Measurements from ENCODE around the gene LRRIQ1. TPM values are rescaled to one million over a fixed set of nuclear protein-coding genes. Genes with fewer than 3 reads are reported as not detected.
A peak's percentile ranks its signal among the peaks of the same experiment; 100 is the strongest.

Gene LRRIQ1
- total and polyA plus RNA-seq, 2 of the 8 experiments (the other 6 are each of a cell fraction or from before 2014, with no cell fraction given) = 0.24 to 0.76 TPM

DNA sequence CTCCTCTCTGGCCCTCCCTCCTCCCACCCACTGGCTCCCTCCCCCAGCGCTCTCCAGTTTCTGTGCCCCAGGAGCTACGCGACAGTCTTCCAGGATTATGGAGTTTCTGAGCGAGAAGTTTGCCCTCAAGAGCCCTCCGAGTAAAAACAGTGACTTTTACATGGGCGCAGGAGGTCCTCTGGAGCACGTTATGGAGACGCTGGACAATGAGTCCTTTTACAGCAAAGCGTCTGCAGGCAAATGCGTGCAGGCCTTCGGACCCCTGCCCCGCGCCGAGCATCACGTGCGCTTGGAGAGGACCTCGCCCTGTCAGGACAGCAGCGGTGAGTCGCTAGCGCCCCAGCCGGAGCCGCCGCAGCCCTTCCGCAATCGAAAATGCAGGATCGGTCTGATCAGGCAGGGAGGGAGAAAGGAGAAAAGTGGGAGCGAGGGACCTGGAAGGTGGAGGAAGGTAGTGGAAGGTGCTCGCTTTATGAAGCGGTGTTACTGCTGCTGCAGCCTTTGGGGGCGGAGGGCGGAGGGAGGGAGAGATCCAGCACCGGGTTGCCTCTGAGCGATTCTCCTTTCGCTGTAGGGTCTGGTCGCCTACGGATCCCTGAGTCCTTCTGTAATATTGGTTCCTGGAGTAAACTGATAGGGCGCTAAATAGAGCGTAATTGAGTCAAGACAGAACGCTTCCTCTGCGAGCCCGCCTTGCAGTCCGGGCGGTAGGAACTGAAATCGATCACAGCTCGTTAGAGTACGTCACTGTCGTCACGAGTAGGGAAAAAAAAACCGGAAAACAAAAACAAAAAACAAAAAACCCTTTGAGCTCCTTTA is 244.2 kb downstream of the LRRIQ1 start, which contains the start of gene ALX1 (continued):
- TF ChIP-seq SIRT6 (IDR thresholded peaks at IDR 0.05; ENCODE audit: low read length) (no peak), POU5F1 (IDR thresholded peaks at IDR 0.05; ENCODE audit: low read depth, low read length) (no peak), POLR2A (IDR thresholded peaks at IDR 0.05; ENCODE audit: control extremely low read depth in 1 of 2, low read depth in 2 of 2, low read length in 2 of 2) (peak in 1 of 2 experiments; percentile 44; a peak in 1 of 3 replicates), SRF (IDR thresholded peaks at IDR 0.05; ENCODE audit: low read depth, low read length) (no peak), KDM1A (IDR thresholded peaks at IDR 0.05; ENCODE audit: borderline replicate concordance, low read length) (0 out of 2 replicates have a peak, but pooled peaks have one; percentile 31), TEAD4 (IDR thresholded peaks at IDR 0.05; ENCODE audit: low read depth, low read length) (0 out of 2 replicates have a peak, but pooled peaks have one; percentile 7), RXRA (IDR thresholded peaks at IDR 0.05; ENCODE audit: insufficient read depth, low read depth, low read length) (no peak), CTBP2 (IDR thresholded peaks at IDR 0.05; ENCODE audit: borderline replicate concordance, insufficient read depth, insufficient read length, low read length) (peak; percentile 94), RNF2 (IDR thresholded peaks at IDR 0.05; ENCODE audit: borderline replicate concordance, low read depth, low read length, missing control alignments, poor library complexity, severe bottlenecking) (peak; percentile 48), HDAC6 (IDR thresholded peaks at IDR 0.05; ENCODE audit: low read depth, low read length) (no peak), RFX5 (IDR thresholded peaks at IDR 0.05; ENCODE audit: borderline replicate concordance, low read depth, low read length) (no peak), ZNF274 (IDR thresholded peaks at IDR 0.05; ENCODE audit: borderline replicate concordance, extremely low read depth, low read length) (no peak), RBBP5 (IDR thresholded peaks at IDR 0.05; ENCODE audit: borderline replicate concordance, low read depth, low read length) (peak; percentile 97)
- TF ChIP-seq, protein P1, sequence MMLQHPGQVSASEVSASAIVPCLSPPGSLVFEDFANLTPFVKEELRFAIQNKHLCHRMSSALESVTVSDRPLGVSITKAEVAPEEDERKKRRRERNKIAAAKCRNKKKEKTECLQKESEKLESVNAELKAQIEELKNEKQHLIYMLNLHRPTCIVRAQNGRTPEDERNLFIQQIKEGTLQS (IDR thresholded peaks at IDR 0.05; ENCODE audit: insufficient read depth, low read depth, low read length) = peak; percentile 57; the same call in 1 of the 2 replicates

Measured in H1 (cell line).